H1 (cell line): ENCODE measurements around the gene ADGRG2. TPM values are rescaled to one million over a fixed set of nuclear protein-coding genes. Genes with fewer than 3 reads are reported as not detected.

Experiments
- EGR1 ChIP-seq: IDR thresholded peaks from 2 replicates; pipeline ENCODE4 v1.6.1; 2011; ENCODE audit warnings: low read depth, low read length, borderline replicate concordance
- NRF1 ChIP-seq: IDR thresholded peaks from 2 replicates; pipeline ENCODE4 v1.6.1; 2011; ENCODE audit warnings: mild to moderate bottlenecking, low read depth, low read length, improper control_type of control experiment
- SP2 ChIP-seq: IDR thresholded peaks from 2 replicates; pipeline ENCODE4 v1.6.1; 2012; ENCODE audit warnings: mild to moderate bottlenecking, low read length, inconsistent platforms
- TAF7 ChIP-seq: optimal IDR thresholded peaks from 2 replicates; pipeline ENCODE3; 2011; ENCODE audit warnings: low read depth, mild to moderate bottlenecking, inconsistent platforms, low read length, moderate library complexity, borderline replicate concordance
- polyA plus RNA-seq, 7 experiments: library from polyadenylated mRNA; depleted of rRNA in 3 of 7; stranded (reverse) in 5 of 7; unstranded in 2 of 7; fragments of >200 nt in 5 of 7; fragments of 200-250 nt in 2 of 7; gene quantifications; 1 replicate in 5 of 7; 2 replicates in 1 of 7; 4 replicates in 1 of 7; pipeline versions ENCODE4 v1.2.1 to v1.2.3, GENCODE V29; 2011 to 2013; ENCODE audit warnings: missing spikeins in 2 of 7, mixed read lengths in 2 of 7
- total RNA-seq: library from RNA; stranded (reverse); fragmentation: NEBNext Ultra II Directional; extraction: Animal tissue kit (Norgen Biotek cat#: 25700); gene quantifications from 2 replicates; pipeline ENCODE4 v1.2.1, GENCODE V29; 2021

ADGRG2 gene
- total and polyA plus RNA-seq, 2 of the 8 experiments (the other 6 are each of a cell fraction or from before 2014, with no cell fraction given) = 8.9 to 13.3 TPM

DNA sequence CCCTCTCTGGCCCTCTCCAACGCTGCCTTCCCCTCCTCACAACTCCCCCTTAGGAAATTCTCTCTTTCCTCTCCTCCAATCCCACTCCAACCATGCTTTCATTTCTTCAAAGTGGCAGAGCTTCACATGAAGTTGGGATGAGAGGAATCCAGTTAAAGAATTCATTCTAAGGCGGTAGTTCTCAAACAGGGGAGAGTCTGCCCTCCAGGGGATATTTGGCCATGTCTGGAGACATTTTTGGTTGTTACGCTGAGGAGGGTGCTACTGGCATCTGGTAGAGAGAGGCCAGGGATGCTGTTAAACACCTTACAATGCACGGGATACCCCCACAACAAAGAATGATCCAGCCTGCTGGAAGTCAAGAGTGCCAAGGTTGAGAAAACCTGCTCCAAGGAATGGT, 97.9 kb downstream of the ADGRG2 start (continued):
- TF ChIP-seq TAF7 (no peak), NRF1 (no peak), EGR1 (no peak), SP2 (no peak)
